Chondrocyte (in vitro differentiated cells): ENCODE results near the gene CGN. TPM values are rescaled to one million over a fixed set of nuclear protein-coding genes. Genes with fewer than 3 reads are reported as not detected.

Experiments used
- DNase-seq: peaks from one replicate; pipeline ENCODE4 v3.0.0; 2021; ENCODE audit warnings: mixed read lengths, low spot score
- H3K27ac Mint-ChIP-seq: one replicate; pipeline ENCODE4 v1.8.0; 2021; ENCODE audit warnings: mild to moderate bottlenecking, moderate library complexity, mixed read lengths; ENCODE audit not compliant: unreplicated experiment
- H3K27me3 Mint-ChIP-seq: 2 replicates; pipeline ENCODE4 v1.8.0; 2021; ENCODE audit warnings: low read depth, mixed read lengths
- H3K36me3 Mint-ChIP-seq: 2 replicates; pipeline ENCODE4 v1.8.0; 2021; ENCODE audit warnings: low read depth, mixed read lengths
- H3K4me1 Mint-ChIP-seq: 2 replicates; pipeline ENCODE4 v1.8.0; 2021; ENCODE audit warnings: low read depth, mild to moderate bottlenecking, mixed read lengths
- H3K4me3 Mint-ChIP-seq: one replicate; pipeline ENCODE4 v1.8.0; 2021; ENCODE audit warnings: mild to moderate bottlenecking, moderate library complexity, mixed read lengths; ENCODE audit not compliant: unreplicated experiment
- H3K9me3 Mint-ChIP-seq: 2 replicates; pipeline ENCODE4 v1.8.0; 2021; ENCODE audit warnings: low read depth, mixed read lengths
- total RNA-seq: library from RNA; stranded (reverse); gene quantifications from 3 replicates; pipeline ENCODE4 v1.2.1, GENCODE V29; 2021
- TF ChIP-seq, protein P1 (sequence below): fragments of 200-600 bp; sonication (generic); IDR thresholded peaks from 2 replicates; pipeline ENCODE4 v1.5.0; 2021; ENCODE audit warnings: antibody characterized with exemption, mild to moderate bottlenecking, moderate library complexity

The CGN gene
- total RNA-seq, 1 donor from 2014 or later: 1.0 TPM

DNA sequence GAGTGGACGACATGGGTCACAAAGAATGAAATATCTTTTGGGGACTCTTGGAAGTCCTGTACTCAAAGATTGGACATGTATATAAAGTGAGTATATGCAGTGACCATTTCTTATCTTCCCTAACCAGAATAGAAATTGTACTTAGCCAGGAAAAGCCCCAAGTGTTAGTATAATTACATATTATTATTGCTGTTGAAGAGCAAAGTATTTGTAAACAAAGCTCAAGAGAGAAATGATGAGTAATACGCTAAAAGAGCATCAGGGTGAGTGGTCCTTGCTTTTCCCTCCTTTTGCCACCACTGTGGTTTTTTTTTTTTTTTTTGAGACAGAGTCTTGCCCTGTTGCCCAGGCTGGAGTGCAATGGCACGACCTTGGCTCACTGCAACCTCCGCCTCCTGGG, 6.4 kb upstream of the CGN start:
- Mint-ChIP-seq H3K36me3 (no peaks in the 10 kb centered on the region), H3K27ac (no peak overlapping the region), H3K4me1 (no peaks in the 10 kb centered on the region), H3K9me3 (no peaks in the 10 kb centered on the region), H3K27me3 (peaks cover 9% of the 10 kb centered on the region), H3K4me3 (no peak overlapping the region)
- DNase-seq: no peak
- TF ChIP-seq, protein P1, sequence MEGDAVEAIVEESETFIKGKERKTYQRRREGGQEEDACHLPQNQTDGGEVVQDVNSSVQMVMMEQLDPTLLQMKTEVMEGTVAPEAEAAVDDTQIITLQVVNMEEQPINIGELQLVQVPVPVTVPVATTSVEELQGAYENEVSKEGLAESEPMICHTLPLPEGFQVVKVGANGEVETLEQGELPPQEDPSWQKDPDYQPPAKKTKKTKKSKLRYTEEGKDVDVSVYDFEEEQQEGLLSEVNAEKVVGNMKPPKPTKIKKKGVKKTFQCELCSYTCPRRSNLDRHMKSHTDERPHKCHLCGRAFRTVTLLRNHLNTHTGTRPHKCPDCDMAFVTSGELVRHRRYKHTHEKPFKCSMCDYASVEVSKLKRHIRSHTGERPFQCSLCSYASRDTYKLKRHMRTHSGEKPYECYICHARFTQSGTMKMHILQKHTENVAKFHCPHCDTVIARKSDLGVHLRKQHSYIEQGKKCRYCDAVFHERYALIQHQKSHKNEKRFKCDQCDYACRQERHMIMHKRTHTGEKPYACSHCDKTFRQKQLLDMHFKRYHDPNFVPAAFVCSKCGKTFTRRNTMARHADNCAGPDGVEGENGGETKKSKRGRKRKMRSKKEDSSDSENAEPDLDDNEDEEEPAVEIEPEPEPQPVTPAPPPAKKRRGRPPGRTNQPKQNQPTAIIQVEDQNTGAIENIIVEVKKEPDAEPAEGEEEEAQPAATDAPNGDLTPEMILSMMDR: no peak

DNA sequence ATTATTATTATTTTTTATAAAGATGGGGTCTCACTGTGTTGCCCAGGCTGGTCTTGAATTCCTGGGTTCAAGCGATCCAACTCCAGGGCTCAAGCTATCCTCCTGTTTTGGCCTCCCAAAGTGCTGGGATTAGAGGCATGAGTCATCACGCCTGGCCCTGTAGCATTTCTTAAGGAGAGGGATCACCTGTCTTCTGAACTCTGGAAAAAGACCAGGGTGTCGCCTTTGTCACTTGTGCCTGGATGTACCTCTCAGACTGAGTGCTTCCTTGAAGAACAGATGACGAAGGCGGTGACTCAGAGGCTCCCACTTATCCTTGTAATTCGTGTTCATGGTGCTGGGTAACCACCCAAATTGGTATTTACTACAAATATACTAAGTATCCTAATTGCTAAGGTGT, 2.4 kb upstream of the CGN start:
- Mint-ChIP-seq H3K9me3 (no peaks in the 10 kb centered on the region), H3K36me3 (no peaks in the 10 kb centered on the region), H3K27ac (no peak overlapping the region), H3K4me1 (peaks cover 22% of the 10 kb centered on the region), H3K4me3 (no peak overlapping the region), H3K27me3 (peaks cover 6% of the 10 kb centered on the region)
- TF ChIP-seq, protein P1: no peak
- peak; percentile 14 for DNase-seq

DNA sequence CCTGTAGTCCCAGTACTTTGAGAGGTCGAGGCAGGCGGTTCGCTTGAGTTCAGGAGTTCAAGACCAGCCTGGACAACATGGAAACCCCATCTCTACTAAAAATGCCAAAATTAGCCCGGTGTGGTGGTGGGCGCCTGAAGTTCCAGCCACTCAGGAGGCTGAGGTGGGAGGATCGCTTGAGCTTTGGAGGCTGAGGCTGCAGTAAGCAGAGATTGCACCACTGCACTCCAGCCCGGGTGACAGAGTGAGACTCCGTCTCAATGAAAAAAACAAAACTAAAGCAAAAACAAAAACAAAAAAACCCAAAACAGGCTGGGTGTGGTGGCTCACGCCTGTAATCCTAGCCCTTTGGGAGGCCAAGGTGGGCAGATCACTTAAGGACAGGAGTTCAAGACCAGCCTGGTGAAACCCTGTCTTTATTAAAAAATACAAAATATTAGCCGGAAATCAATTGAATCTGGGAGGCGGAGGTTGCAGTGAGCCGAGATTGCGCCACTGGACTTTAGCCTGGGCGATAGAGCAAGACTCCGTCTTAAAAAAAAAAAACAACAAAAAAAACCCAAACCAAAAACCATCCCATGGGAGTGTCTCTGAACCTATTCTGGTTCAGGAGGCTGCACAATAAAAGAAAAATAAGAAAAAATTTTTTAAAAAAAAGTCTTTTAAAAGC, 1.7 kb upstream of the CGN start:
- Mint-ChIP-seq H3K4me3 (no peak overlapping the region), H3K27me3 (peaks cover 6% of the 10 kb centered on the region), H3K27ac (no peak overlapping the region), H3K9me3 (no peaks in the 10 kb centered on the region), H3K4me1 (peaks cover 22% of the 10 kb centered on the region), H3K36me3 (no peaks in the 10 kb centered on the region)
- peak; percentile 50 for DNase-seq
- TF ChIP-seq, protein P1: no peak

DNA sequence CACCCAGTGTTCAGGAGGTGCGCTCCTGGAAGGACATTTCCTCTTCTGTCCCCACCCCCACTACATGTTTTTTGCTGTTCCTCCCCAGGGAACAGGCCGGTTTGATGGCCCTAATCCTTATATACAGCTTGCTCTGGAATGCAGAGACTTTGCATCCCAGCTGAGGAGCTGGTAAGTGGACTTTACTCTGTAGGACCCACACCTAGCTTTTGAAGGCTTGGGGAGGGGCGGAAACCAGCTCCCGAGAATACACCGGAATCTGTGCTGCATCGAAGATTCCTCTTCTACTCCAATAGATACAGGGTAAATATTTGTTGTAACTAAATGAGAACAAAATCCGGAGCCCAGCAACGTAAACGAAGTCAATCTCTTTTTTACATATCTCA, 1.2 kb upstream of the CGN start:
- Mint-ChIP-seq H3K4me1 (peaks cover 22% of the 10 kb centered on the region), H3K9me3 (no peaks in the 10 kb centered on the region), H3K27ac (no peak overlapping the region), H3K4me3 (peak overlapping the region; percentile 18), H3K36me3 (no peaks in the 10 kb centered on the region), H3K27me3 (peaks cover 6% of the 10 kb centered on the region)
- peak; percentile 4 for DNase-seq
- TF ChIP-seq, protein P1: no peak

DNA sequence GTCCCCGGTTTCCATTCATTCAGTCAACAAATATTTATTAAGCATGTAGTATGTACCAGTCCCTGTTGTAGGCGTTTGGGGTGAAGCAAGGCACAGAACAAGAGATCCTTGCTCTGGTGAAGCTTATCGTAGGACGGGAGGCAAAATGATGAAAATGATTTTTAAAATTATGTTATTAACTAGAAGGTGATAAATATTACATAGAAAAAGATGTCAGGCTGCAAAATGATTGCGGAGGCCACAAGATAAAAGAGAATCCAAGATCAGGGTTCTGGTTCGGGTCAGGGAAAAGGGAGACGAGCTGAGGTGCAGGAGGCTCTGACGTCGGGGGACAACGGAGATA, 602 bp upstream of the CGN start:
- no peak for DNase-seq
- TF ChIP-seq, protein P1: no peak
- Mint-ChIP-seq H3K36me3 (no peaks in the 10 kb centered on the region), H3K27me3 (peaks cover 6% of the 10 kb centered on the region), H3K9me3 (no peaks in the 10 kb centered on the region), H3K27ac (no peak overlapping the region), H3K4me1 (peaks cover 22% of the 10 kb centered on the region), H3K4me3 (peak overlapping the region; percentile 67)
